Ishikawa (cell line): ENCODE measurements around the gene SIX5.

Experiments used
- CEBPB ChIP-seq: IDR thresholded peaks from 2 replicates; pipeline ENCODE4 v1.6.1; 2012
- CREB1 ChIP-seq: IDR thresholded peaks from 2 replicates; pipeline ENCODE4 v1.6.1; 2012; ENCODE audit warnings: low read depth
- EGR1 ChIP-seq: IDR thresholded peaks from 2 replicates; pipeline ENCODE4 v1.6.1; 2012
- EP300 ChIP-seq: IDR thresholded peaks from 2 replicates; pipeline ENCODE4 v1.6.1; 2012; ENCODE audit warnings: borderline replicate concordance
- FOXM1 ChIP-seq: IDR thresholded peaks from 2 replicates; pipeline ENCODE4 v1.6.1; 2012; ENCODE audit warnings: low read depth, borderline replicate concordance
- MAX ChIP-seq: IDR thresholded peaks from 2 replicates; pipeline ENCODE4 v1.6.1; 2012
- NFIC ChIP-seq: IDR thresholded peaks from 2 replicates; pipeline ENCODE4 v1.6.1; 2012
- RAD21 ChIP-seq: IDR thresholded peaks from 2 replicates; pipeline ENCODE4 v1.6.1; 2012; ENCODE audit warnings: low read depth
- REST ChIP-seq: IDR thresholded peaks from 2 replicates; pipeline ENCODE4 v1.6.1; 2012; ENCODE audit warnings: low read depth, mild to moderate bottlenecking
- TAF1 ChIP-seq: IDR thresholded peaks from 2 replicates; pipeline ENCODE4 v1.6.1; 2012; ENCODE audit warnings: low read depth, mild to moderate bottlenecking
- TCF12 ChIP-seq: IDR thresholded peaks from 2 replicates; pipeline ENCODE4 v1.6.1; 2012; ENCODE audit warnings: low read depth
- TEAD4 ChIP-seq: IDR thresholded peaks from 2 replicates; pipeline ENCODE4 v1.6.1; 2012
- YY1 ChIP-seq: IDR thresholded peaks from 2 replicates; pipeline ENCODE4 v1.6.1; 2012; ENCODE audit warnings: low read depth
- ZBTB7A ChIP-seq: IDR thresholded peaks from 2 replicates; pipeline ENCODE4 v1.6.1; 2012; ENCODE audit warnings: low read depth
- TF ChIP-seq, protein P1 (sequence below): IDR thresholded peaks from 2 replicates; pipeline ENCODE4 v1.6.1; 2012

Gene SIX5

GRCh38 chr19:45745606-45746005, 23.4 kb downstream of the SIX5 start:
- no peak for TF ChIP-seq CREB1
- no peak for TF ChIP-seq MAX
- TF ChIP-seq REST, result no peak
- no peak for TF ChIP-seq NFIC
- TF ChIP-seq, protein P1, sequence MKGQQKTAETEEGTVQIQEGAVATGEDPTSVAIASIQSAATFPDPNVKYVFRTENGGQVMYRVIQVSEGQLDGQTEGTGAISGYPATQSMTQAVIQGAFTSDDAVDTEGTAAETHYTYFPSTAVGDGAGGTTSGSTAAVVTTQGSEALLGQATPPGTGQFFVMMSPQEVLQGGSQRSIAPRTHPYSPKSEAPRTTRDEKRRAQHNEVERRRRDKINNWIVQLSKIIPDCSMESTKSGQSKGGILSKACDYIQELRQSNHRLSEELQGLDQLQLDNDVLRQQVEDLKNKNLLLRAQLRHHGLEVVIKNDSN, result no peak
- TF ChIP-seq TCF12, result no peak
- no peak for TF ChIP-seq TAF1
- no peak for TF ChIP-seq FOXM1
- no peak for TF ChIP-seq RAD21
- TF ChIP-seq YY1, result no peak
- no peak for TF ChIP-seq EP300
- TF ChIP-seq ZBTB7A, result no peak
- no peak for TF ChIP-seq EGR1
- TF ChIP-seq TEAD4, result no peak
- TF ChIP-seq CEBPB, result no peak

DNA sequence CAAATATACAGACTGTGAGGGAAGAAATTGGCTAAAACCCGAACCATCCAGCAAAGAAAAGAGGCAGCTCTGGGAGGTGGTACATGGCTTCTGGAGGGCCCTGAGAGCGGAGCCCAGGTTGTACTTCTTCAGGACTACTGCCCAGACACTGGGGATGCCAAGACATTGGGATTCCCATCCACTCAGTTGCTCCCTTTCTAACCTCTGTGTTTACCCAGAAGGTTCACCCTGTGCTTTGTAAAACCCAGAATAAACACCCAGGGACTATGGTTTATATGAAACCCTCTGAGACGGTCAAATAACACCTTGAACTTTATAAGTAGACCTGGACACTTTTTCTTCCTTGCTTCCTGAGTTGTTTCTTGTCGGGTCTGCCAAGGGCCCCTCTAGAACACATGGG, 26.1 kb downstream of the SIX5 start:
- TF ChIP-seq TCF12, result no peak
- TF ChIP-seq MAX, result no peak
- no peak for TF ChIP-seq EGR1
- no peak for TF ChIP-seq NFIC
- TF ChIP-seq RAD21, result no peak
- TF ChIP-seq EP300, result no peak
- no peak for TF ChIP-seq YY1
- TF ChIP-seq, protein P1, result no peak

DNA sequence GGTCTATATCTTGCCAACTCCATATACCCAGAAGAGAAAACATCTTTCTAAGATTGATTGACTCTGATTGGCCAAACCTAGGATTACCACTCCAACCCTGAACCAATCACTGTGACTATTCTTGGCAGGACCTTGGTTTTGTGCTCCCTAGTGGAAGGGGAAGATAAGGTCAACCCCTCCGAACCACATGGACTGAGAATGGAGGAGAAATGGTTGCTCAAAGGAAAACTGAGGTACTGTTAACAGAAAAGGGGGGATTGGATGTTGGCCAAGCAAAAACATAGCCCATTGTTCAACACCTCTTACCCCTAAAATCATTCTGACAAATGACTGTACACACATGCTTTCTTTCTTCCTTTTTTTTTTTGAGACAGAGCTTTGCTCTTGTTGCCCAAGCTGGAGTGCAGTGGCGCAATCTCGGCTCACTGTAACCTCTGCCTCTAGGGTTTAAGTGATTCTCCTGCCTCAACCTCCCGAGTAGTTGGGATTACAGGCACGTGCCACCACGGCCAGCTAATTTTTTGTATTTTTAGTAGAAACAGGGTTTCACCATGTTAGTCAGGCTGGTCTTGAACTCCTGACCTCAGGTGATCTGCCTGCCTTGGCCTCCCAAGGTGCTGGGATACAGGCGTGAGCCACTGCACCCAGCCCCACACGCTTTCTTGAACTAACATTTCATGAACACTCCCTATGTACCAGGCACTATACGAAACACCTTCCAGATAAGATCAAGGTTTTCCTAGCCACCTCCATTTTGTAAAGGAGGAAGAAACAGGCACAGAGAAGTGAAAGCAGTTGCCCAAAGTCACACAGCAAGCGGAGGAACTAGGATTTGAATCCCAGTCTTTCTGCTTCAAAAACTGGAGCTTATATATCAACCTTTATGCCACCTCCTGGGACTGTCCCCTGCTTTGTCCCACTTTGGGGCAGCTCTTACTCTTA, 29.3 kb downstream of the SIX5 start:
- no peak for TF ChIP-seq FOXM1
- no peak for TF ChIP-seq MAX
- no peak for TF ChIP-seq ZBTB7A
- TF ChIP-seq, protein P1, result no peak
- TF ChIP-seq TCF12, result no peak
- TF ChIP-seq CREB1, result no peak
- TF ChIP-seq YY1, result no peak

DNA sequence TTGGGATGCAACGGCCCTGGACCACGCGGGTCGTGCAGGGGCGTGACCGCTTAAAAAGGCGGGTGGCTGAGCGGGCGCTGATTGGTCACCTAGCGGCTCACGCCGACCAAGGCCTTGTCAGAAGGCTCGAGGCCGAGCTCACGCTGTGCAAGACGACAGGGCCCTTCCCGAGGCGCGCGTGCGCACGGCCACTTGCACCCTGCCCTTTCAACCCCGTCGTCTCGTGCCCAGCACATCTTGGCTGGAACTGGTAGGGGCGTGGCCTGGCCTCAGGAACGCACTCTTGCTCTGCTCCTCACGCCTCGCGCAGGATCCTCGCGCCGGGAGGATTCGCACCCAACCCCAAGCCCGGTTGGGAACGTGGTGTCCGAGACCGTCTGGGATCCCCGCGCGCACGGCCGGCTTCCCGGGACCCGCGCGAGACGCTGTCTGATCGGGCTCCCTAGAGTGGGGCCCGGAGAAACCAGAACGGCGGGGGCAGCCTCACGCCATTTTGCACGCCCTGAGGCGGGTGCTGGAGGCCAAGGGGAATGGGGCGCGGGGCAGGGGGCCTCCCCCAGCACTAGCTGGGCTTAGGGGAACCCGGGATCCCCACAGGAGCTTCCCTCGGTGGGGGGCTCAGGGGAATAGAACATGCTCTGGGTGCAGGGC, 35.8 kb downstream of the SIX5 start, which contains the start of gene MEIOSIN:
Gene MEIOSIN, plus strand, starts transcription at position 280 of the 651 bp plus-strand sequence. CDS start 1,938 bp downstream, outside the sequence.
- TF ChIP-seq EP300 (no peak), TEAD4 (no peak), CEBPB (no peak), REST (no peak), EGR1 (no peak), YY1 (no peak), TCF12 (no peak), ZBTB7A (no peak), RAD21 (no peak), FOXM1 (no peak), MAX (no peak), TAF1 (no peak), CREB1 (no peak), NFIC (no peak)
- TF ChIP-seq, protein P1, result no peak
